ENCODE results near the gene WFIKKN1.

The WFIKKN1 gene

GRCh38 chr16:586047-586644 lies 44.6 kb upstream of the WFIKKN1 start:
- H3K4me3 ChIP-seq (ENCODE audit: low read length), result no peak overlapping the region
- no peak overlapping the region for H3K27ac ChIP-seq (ENCODE audit: low read depth, low read length)
- H3K36me3 ChIP-seq (ENCODE audit: control insufficient read depth, low read length), result peaks cover 9% of the 10 kb centered on the region
- TF ChIP-seq CTCF (IDR thresholded peaks at IDR 0.05; ENCODE audit: low read depth, low read length, poor library complexity, severe bottlenecking), result no peak
- no peak overlapping the region for H3K4me2 ChIP-seq (ENCODE audit: low read length)
- no peaks in the 10 kb centered on the region for H3K9me3 ChIP-seq (ENCODE audit: control insufficient read depth, insufficient read depth, low read length)
- peaks cover 4% of the 10 kb centered on the region; the same call in 1 of the 2 replicates for H4K20me1 ChIP-seq (ENCODE audit: control insufficient read depth, insufficient read depth, low read depth, low read length)
- no peaks in the 10 kb centered on the region; the same call in 1 of the 2 replicates for H3F3A ChIP-seq (ENCODE audit: control insufficient read depth, insufficient read depth)
- no peaks in the 10 kb centered on the region for H3K9me2 ChIP-seq (replicated peaks; ENCODE audit: control insufficient read depth, low read length)
- no peaks in the 10 kb centered on the region for H3K27me3 ChIP-seq (ENCODE audit: control insufficient read depth, low read length)
- H3K4me1 ChIP-seq (ENCODE audit: control insufficient read depth, low read length), result peaks cover 17% of the 10 kb centered on the region
- H3K79me2 ChIP-seq (ENCODE audit: control insufficient read depth, low read length), result peaks cover 29% of the 10 kb centered on the region

GRCh38 chr16:586645-587590 lies 43.9 kb upstream of the WFIKKN1 start:
- H3K36me3 ChIP-seq (ENCODE audit: control insufficient read depth, low read length), result peaks cover 9% of the 10 kb centered on the region
- H3F3A ChIP-seq (ENCODE audit: control insufficient read depth, insufficient read depth), result no peaks in the 10 kb centered on the region; the same call in 1 of the 2 replicates
- no peaks in the 10 kb centered on the region for H3K27me3 ChIP-seq (ENCODE audit: control insufficient read depth, low read length)
- no peak overlapping the region for H3K27ac ChIP-seq (ENCODE audit: low read depth, low read length)
- H3K79me2 ChIP-seq (ENCODE audit: control insufficient read depth, low read length), result peaks cover 33% of the 10 kb centered on the region
- peak overlapping the region; percentile 78 for H3K4me2 ChIP-seq (ENCODE audit: low read length)
- peaks cover 4% of the 10 kb centered on the region; the same call in 1 of the 2 replicates for H4K20me1 ChIP-seq (ENCODE audit: control insufficient read depth, insufficient read depth, low read depth, low read length)
- no peaks in the 10 kb centered on the region for H3K9me2 ChIP-seq (replicated peaks; ENCODE audit: control insufficient read depth, low read length)
- peaks cover 21% of the 10 kb centered on the region for H3K4me1 ChIP-seq (ENCODE audit: control insufficient read depth, low read length)
- H3K4me3 ChIP-seq (ENCODE audit: low read length), result peak overlapping the region; percentile 73; the same call in 1 of the 2 replicates
- H3K9me3 ChIP-seq (ENCODE audit: control insufficient read depth, insufficient read depth, low read length), result no peaks in the 10 kb centered on the region
- TF ChIP-seq EZH2phosphoT487 (IDR thresholded peaks at IDR 0.05; ENCODE audit: borderline replicate concordance, low read length) (no peak), CTCF (IDR thresholded peaks at IDR 0.05; ENCODE audit: low read depth, low read length, poor library complexity, severe bottlenecking) (no peak)

DNA sequence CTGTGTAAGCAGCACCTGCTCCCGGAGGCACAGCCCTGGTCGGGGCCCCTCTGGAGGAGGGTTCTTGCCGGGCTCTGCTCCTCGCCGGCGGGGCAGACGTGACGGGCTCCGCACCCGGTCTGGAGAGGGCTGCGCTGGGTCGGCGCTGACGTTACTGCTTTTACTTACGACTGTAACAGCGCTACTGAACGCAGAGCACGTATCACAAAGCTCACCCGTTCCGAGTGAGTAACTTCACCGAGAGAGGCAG lies 42.2 kb upstream of the WFIKKN1 start:
- peaks cover 49% of the 10 kb centered on the region for H3K79me2 ChIP-seq (ENCODE audit: control insufficient read depth, low read length)
- H4K20me1 ChIP-seq (ENCODE audit: control insufficient read depth, insufficient read depth, low read depth, low read length), result peaks cover 4% of the 10 kb centered on the region; the same call in 1 of the 2 replicates
- peaks cover 9% of the 10 kb centered on the region for H3K36me3 ChIP-seq (ENCODE audit: control insufficient read depth, low read length)
- TF ChIP-seq EZH2phosphoT487 (IDR thresholded peaks at IDR 0.05; ENCODE audit: borderline replicate concordance, low read length) (no peak), CTCF (IDR thresholded peaks at IDR 0.05; ENCODE audit: low read depth, low read length, poor library complexity, severe bottlenecking) (no peak)
- H3F3A ChIP-seq (ENCODE audit: control insufficient read depth, insufficient read depth), result no peaks in the 10 kb centered on the region; the same call in 1 of the 2 replicates
- H3K9me2 ChIP-seq (replicated peaks; ENCODE audit: control insufficient read depth, low read length), result no peaks in the 10 kb centered on the region
- peak overlapping the region; percentile 78 for H3K4me2 ChIP-seq (ENCODE audit: low read length)
- peaks cover 38% of the 10 kb centered on the region for H3K4me1 ChIP-seq (ENCODE audit: control insufficient read depth, low read length)
- H3K4me3 ChIP-seq (ENCODE audit: low read length), result peak overlapping the region; percentile 73
- peak overlapping the region; percentile 92 for H3K27ac ChIP-seq (ENCODE audit: low read depth, low read length)
- no peaks in the 10 kb centered on the region for H3K27me3 ChIP-seq (ENCODE audit: control insufficient read depth, low read length)
- no peaks in the 10 kb centered on the region for H3K9me3 ChIP-seq (ENCODE audit: control insufficient read depth, insufficient read depth, low read length)
